OCI-LY7 (cell line): Measurements from ENCODE around the gene BTBD7. TPM values are rescaled to one million over a fixed set of nuclear protein-coding genes. Genes with fewer than 3 reads are reported as not detected.

ENCODE experiments used
- BruUV-seq: library from RNA; stranded (reverse); fragments of 400-500 nt; replicated peaks from 2 replicates; lab custom pipeline; 2021; lab: Mats Ljungman, UMichigan
- CTCF ChIA-PET: fragments of 300-600 bp; sonication (Branson Sonifier 250); formaldehyde crosslinking; loops from one replicate; lab custom pipeline; 2022; ENCODE audit warnings: antibody characterized with exemption; ENCODE audit not compliant: unreplicated experiment; lab: Charles Lee
- POLR2A ChIA-PET: fragments of 300-600 bp; sonication (Branson Sonifier 250); formaldehyde crosslinking; loops from one replicate; lab custom pipeline; 2022; ENCODE audit warnings: antibody characterized with exemption; lab: Charles Lee
- DNase-seq: peaks from one replicate; pipeline ENCODE4 v3.0.0-alpha.2; 2015; ENCODE audit warnings: low spot score
- H2AFZ ChIP-seq: fragments of 200-600 bp; sonication (generic), shearing (Covaris generic); 2 replicates; pipeline ENCODE4 v1.6.1; 2014; ENCODE audit warnings: mild to moderate bottlenecking, antibody characterized with exemption, low read length, moderate library complexity
- H3K27ac ChIP-seq: fragments of 200-600 bp; sonication (generic); 2 replicates; pipeline ENCODE4 v1.5.1; 2014; ENCODE audit warnings: mixed run types, low read depth, mild to moderate bottlenecking, moderate library complexity, low read length, inconsistent platforms; ENCODE audit not compliant: poor library complexity, severe bottlenecking
- H3K36me3 ChIP-seq: fragments of 200-600 bp; sonication (generic); 2 replicates; pipeline ENCODE4 v1.6.1; 2014; ENCODE audit warnings: mild to moderate bottlenecking, antibody characterized with exemption, low read length, moderate library complexity, mixed read lengths; ENCODE audit not compliant: insufficient read depth
- H3K4me1 ChIP-seq: fragments of 200-600 bp; sonication (generic); 2 replicates; pipeline ENCODE4 v1.5.1; 2014; ENCODE audit warnings: mild to moderate bottlenecking, low read length; ENCODE audit not compliant: insufficient read depth, poor library complexity, severe bottlenecking
- H3K4me2 ChIP-seq: fragments of 200-600 bp; sonication (generic); 2 replicates; pipeline ENCODE4 v1.6.1; 2014; ENCODE audit warnings: mild to moderate bottlenecking, low read length
- H3K4me3 ChIP-seq: fragments of 200-600 bp; sonication (generic); 2 replicates; pipeline ENCODE4 v1.5.1; 2014; ENCODE audit warnings: mild to moderate bottlenecking, low read depth, low read length; ENCODE audit not compliant: poor library complexity, severe bottlenecking
- H3K79me2 ChIP-seq: fragments of 200-600 bp; sonication (generic); 2 replicates; pipeline ENCODE4 v1.6.1; 2016; ENCODE audit warnings: low read depth, mild to moderate bottlenecking, low read length, moderate library complexity, mixed read lengths; ENCODE audit not compliant: insufficient read depth
- H3K9me2 ChIP-seq: fragments of 200-600 bp; sonication (generic); 2 replicates; pipeline ENCODE4 v1.6.1; 2016; ENCODE audit warnings: mild to moderate bottlenecking, low read length, mixed read lengths; ENCODE audit not compliant: insufficient read depth
- H3K9me3 ChIP-seq: fragments of 200-600 bp; sonication (generic); 2 replicates; pipeline ENCODE4 v1.6.1; 2014; ENCODE audit warnings: mild to moderate bottlenecking, mixed run types, low read length, mixed read lengths
- H4K20me1 ChIP-seq: fragments of 200-600 bp; sonication (generic); 2 replicates; pipeline ENCODE4 v1.6.1; 2014; ENCODE audit warnings: mild to moderate bottlenecking, antibody characterized with exemption, low read length, moderate library complexity, mixed read lengths; ENCODE audit not compliant: insufficient read depth
- CTCF ChIP-seq: fragments of 200-600 bp; sonication (generic); conservative IDR thresholded peaks from 2 replicates; pipeline ENCODE4 v1.5.1; 2014; ENCODE audit warnings: mild to moderate bottlenecking, antibody characterized with exemption, low read length, moderate library complexity, mixed read lengths
- EZH2phosphoT487 ChIP-seq: fragments of 200-600 bp; sonication (generic); IDR thresholded peaks from 2 replicates; pipeline ENCODE4 v1.6.1; 2018; ENCODE audit warnings: low read depth, borderline replicate concordance, mild to moderate bottlenecking, mixed run types, antibody characterized with exemption, low read length, moderate library complexity, mixed read lengths
- intact Hi-C: fragments of 100-400 bp; cut with micrococcal nuclease; formaldehyde crosslinking; loops from one replicate; pipeline ENCODE4 v1.10.0; 2022; ENCODE audit not compliant: unreplicated experiment
- total RNA-seq, 2 experiments: library from RNA; depleted of rRNA in 1 of 2; stranded (reverse); fragments of >200 nt in 1 of 2; shearing (Covaris generic) in 1 of 2; gene quantifications; 2 replicates each; pipeline ENCODE4 v1.2.3, GENCODE V29; 2014 to 2022

Gene BTBD7
- total RNA-seq, 2 experiments from 2014 or later = 9.7 to 19.6 TPM

- TF ChIP-seq EZH2phosphoT487 = no peak
- Histone ChIP-seq H2AFZ (no peak overlapping the region), H3K36me3 (no peaks in the 10 kb centered on the region), H3K79me2 (no peaks in the 10 kb centered on the region), H3K4me2 (no peak overlapping the region), H3K4me1 (no peaks in the 10 kb centered on the region), H3K27ac (no peak overlapping the region), H3K4me3 (no peak overlapping the region), H4K20me1 (0 out of 2 replicates have a peak, but pooled peaks cover under 1% of the 10 kb centered on the region), H3K9me2 (no peaks in the 10 kb centered on the region), H3K9me3 (no peaks in the 10 kb centered on the region)
- POLR2A ChIA-PET = no interaction called here
- DNase-seq = no peak
- no TSS peak for BruUV-seq
- intact Hi-C loops = no loop called here
- CTCF ChIA-PET = no interaction called here
Measured at GRCh38 chr14:93301821-93302447, 30.9 kb downstream of the BTBD7 start.

- no peaks in the 10 kb centered on the region for H3K4me1 ChIP-seq
- ChIA-PET POLR2A (no interaction called here), CTCF (no interaction called here)
- H3K4me3 ChIP-seq = no peak overlapping the region
- DNase-seq = no peak
- H3K27ac ChIP-seq = no peak overlapping the region
- BruUV-seq = no TSS peak
- intact Hi-C loops = no loop called here
- H3K36me3 ChIP-seq = 0 out of 2 replicates have a peak, but pooled peaks cover 4% of the 10 kb centered on the region
- no peaks in the 10 kb centered on the region for H3K9me2 ChIP-seq
- TF ChIP-seq CTCF = no peak
- TF ChIP-seq EZH2phosphoT487 = no peak
- no peaks in the 10 kb centered on the region for H3K9me3 ChIP-seq
- H3K4me2 ChIP-seq = no peak overlapping the region
- 0 out of 2 replicates have a peak, but pooled peaks cover 3% of the 10 kb centered on the region for H4K20me1 ChIP-seq
- H2AFZ ChIP-seq = no peak overlapping the region
- H3K79me2 ChIP-seq = no peaks in the 10 kb centered on the region
Measured at GRCh38 chr14:93299866-93300265, 33.0 kb downstream of the BTBD7 start.

- Histone ChIP-seq H3K9me2 (no peaks in the 10 kb centered on the region), H2AFZ (no peak overlapping the region), H3K4me2 (no peak overlapping the region), H3K27ac (no peak overlapping the region), H4K20me1 (0 out of 2 replicates have a peak, but pooled peaks cover 3% of the 10 kb centered on the region), H3K79me2 (no peaks in the 10 kb centered on the region), H3K9me3 (no peaks in the 10 kb centered on the region), H3K4me3 (no peak overlapping the region), H3K36me3 (0 out of 2 replicates have a peak, but pooled peaks cover 4% of the 10 kb centered on the region), H3K4me1 (no peaks in the 10 kb centered on the region)
- intact Hi-C loops = no loop called here
- ChIA-PET POLR2A (no interaction called here), CTCF (no interaction called here)
- TF ChIP-seq CTCF (no peak), EZH2phosphoT487 (no peak)
- no peak for DNase-seq
- BruUV-seq = no TSS peak
Measured at GRCh38 chr14:93299416-93299815, 33.4 kb downstream of the BTBD7 start.
